GM19324 (cell line): ENCODE results near the gene BTBD9.

Experiments
- ATAC-seq: cut with Tn5 transposase; IDR thresholded peaks from one replicate; pipeline ENCODE4 v1.9.1; 2021; ENCODE audit warnings: mild to moderate bottlenecking, moderate library complexity; ENCODE audit not compliant: unreplicated experiment, low FRiP score

Gene BTBD9

DNA sequence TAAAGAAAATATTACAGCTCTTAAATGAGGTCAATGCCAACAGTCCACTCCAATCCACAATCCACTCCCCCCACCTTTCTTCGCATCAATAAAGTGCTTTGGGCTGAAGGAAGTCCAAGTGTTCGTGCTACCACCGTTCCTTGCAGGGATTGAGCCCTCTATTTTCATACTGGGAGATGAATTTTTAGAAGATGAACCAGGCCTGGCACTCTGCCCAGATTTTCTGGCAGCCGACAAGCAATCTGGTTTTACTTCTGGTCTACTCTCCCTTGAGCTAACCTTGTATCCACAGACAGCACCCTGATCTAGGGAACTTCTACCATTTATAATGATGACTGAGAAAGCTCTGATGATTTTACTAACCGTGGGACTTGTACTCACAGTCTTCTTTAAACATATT lies 72.3 kb downstream of the BTBD9 start:
- no peak for ATAC-seq

DNA sequence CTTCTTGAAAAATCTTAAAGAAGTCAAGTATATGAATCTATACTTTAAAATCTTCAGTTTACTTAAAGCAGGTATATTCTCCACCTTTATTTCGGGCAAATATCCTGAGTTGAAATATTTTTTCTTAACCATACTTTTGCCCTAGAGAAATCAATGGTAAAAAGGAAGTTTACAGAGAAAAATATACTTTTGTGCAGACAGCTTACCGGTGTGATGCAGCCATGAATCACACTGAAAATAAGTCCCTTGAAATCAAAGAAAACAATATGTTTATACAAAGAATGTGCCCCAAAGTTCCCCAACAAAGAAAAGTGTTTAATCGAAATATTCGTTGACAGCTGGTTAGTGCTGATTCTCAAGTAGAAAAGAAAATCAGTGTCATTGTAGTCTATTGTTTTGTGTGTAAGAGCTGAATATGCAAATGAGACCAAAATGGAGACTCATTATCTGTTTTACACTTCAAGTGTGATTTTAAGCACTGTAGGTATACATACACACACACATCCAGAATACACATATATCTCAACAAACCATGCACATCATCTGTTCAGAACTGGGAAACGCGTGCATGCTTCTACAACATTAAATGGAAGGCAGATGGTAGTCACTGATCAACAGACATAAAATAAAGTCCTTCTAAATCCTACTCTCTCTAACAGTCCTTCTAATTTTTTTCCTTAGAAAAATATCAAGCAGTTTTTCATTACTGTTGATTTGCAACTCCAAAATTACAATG lies 73.3 kb downstream of the BTBD9 start:
- ATAC-seq, result no peak

DNA sequence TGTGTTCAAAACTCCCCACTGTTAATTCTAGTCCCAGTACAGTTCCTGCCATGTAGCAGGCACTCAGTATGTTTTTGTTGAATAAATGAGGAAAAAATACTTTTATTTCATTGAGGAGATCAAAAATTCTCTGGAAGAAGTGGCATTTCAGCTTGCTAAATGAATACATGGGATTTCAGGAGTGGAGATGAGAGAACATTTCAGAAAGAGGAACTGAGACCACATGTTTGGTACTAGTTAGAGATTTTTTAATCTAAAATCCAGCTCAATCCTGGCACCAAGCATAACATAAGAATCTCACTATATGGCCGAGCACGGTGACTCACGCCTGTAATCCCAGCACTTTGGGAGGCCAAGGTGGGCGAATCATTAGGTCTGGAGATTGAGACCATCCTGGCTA lies 75.4 kb downstream of the BTBD9 start:
- ATAC-seq, result no peak

DNA sequence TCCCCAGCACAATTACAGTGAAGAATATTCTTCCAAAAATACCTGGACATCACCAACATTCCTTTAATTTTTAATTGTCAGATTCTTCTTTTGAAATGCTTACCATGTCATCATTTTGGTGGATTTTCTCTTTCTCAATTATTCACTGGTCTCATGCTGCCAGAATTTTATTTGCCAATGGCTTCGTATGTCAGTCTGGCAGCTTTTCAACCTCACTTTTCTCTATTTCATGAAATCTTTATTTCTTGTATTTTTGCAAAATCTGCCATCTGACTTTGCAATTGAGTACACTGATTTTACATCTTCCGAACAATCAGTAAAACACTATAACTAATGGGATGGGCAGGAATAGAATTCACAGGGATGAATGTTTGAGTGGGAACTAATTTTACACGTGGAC lies 84.1 kb downstream of the BTBD9 start:
- no peak for ATAC-seq

DNA sequence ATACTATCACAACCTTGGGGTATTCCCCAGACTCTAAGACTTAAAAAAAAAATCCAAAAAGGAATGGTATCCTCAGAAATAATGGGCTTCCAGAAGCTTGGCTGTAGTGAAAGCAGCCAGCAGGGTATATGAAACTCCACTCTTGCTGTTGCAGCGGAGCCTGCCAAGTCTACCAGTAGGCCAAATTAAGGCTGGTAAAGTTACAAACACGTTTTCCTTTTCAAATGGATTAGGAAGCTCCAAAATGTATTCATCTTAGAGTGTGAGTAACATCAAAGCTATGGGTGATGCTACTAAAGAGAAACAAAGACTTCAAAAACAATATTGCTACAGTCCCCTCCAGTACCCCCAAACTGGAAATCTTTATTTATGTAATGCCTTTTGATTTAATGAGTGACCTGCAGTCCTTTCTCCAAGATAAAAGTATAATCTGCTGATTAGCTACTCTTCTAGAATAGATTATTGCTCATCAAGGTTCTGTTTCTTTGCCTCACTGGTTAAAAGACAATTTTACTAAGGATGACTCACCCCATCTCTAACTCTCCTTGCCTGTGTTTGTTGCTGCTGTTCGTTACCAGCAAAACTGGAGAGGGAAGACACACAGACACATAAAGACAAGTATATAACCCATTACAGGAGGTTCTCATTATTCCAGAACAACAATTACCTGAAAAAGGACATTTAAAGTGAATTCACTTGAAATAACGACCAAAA lies 84.9 kb downstream of the BTBD9 start:
- ATAC-seq, result no peak

- ATAC-seq, result no peak
These were observed 85.7 kb downstream of the BTBD9 start for GRCh38 chr6:38554014-38554413.

- ATAC-seq, result no peak
These were observed 87.6 kb downstream of the BTBD9 start for GRCh38 chr6:38552121-38552520.

DNA sequence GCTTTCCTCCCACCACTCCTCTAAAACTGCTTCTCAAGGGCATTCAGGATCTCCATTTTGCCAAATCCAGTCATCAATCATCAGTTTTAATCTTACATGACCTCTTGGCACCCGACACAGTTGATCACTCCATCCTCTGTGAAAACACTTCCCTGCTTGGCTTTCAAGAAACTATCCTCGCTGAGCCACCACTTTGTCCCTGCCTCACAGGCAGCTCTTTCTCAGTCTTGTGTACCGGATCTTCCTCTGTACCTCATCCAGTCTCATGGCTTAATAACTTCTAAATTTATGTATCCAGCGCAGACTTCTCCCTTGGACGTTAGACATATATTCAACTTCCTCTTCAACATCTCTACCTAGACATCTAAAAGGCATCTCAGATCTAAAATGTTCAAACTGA lies 89.9 kb downstream of the BTBD9 start:
- no peak for ATAC-seq

DNA sequence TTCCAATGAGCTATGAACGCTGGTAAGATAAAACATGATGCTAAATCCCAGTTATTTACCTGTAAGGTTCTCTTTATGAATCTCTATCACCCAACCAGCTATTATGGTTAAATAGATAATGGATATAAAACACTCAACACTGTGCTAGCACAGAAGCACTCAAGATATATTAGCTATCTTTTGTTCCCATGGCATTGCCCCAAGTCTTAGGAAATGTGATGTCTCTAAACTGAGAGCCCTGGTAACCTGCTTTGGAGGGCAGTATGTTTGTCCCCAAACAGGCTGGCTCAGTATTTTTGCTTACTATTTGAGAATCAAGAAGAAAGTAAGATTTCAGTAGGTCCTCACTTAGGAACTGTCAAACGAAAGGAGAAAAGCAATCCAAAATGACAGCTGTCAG lies 90.5 kb downstream of the BTBD9 start:
- ATAC-seq, result no peak

DNA sequence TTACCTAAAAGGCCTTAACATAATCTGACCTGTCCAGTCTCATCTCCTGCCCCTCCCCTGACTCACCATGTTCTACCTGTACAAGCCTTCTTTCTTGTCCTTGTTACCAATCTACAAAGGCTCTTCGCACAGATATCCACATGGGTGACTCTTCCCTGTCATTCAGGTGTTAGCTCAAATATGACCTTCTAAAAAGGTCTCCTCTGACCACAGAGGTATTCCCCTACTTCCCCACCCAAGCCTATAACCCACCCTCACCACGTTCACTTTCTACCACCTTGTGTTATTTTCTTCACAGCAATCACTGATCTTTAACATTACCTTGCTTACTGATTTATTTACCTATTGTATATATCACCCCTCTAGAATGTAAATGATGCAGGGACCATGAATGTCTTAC lies 96.7 kb downstream of the BTBD9 start:
- no peak for ATAC-seq

GRCh38 chr6:38542031-38542430 lies 97.7 kb downstream of the BTBD9 start:
- ATAC-seq, result no peak

DNA sequence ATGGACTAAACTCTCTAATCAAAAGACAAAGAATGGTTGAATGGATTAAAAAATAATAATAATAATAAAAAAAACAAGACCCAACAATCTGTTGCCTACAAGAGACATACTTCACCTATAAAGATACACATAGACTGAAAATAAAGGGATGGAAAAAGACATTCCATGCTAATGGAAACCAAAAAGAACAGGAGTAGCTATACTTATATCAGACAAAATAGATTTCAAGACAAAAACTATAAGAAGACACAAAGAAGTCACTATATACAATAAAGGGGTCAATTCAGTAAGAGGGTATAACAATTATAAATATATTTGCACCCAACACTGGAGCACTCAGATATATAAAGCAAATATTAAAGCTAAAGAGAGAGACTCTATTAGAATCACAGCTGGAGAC lies 106.7 kb downstream of the BTBD9 start:
- ATAC-seq, result no peak

GRCh38 chr6:38531134-38531533 lies 108.6 kb downstream of the BTBD9 start:
- ATAC-seq, result no peak

DNA sequence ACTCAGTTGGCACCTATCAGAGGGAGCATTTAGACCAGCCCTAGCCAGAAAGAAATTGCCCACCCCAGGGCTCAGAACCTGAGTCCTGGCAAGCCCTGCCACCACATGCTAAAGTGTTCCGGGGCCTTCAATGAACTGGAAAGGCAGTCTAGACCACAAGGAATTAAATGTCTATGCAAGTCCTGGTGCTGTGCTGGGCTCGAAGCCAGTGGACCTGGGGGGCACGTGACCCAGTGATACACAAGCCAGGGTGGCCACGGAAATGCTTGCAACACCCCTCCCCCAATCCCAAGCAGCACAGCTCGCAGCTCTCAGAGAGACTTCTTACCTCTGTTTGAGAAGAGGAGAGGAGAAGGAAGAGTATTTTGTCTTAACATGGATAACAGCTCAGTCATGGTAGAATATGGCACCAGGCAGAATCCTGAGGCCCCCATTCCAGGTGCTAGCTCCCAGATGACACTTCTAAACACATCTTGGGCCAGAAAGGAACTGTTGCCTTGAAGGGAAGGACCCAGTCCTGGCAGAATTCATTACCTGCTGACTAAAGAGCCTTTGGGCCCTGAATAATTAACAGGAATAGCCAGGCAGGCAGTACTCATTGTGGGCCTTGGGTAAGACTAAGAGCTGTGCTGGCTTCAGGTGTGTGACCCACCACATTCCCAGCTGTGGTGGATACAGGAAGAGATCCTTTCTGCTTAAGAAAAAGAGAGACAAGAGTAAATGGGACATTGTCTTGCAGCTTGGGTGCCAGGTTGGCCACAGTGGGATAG lies 111.3 kb downstream of the BTBD9 start:
- ATAC-seq, result no peak

DNA sequence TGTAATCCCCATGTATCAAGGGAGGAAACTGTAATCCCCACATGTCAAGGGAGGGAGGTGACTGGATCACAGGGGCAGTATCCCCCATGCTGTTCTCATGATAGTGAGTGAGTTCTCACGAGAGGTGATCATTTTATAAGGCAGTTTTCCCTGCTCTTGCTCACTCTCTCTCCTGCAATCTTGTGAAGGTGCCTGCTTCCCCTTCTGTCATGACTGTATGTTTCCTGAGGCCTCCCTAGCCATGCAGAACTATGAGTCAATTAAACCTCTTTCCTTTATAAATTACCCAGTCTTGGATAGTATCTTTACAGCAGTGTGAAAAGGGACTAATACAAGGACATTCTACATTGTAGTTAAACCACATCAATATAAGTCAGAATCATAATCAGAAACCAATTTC lies 112.4 kb downstream of the BTBD9 start:
- no peak for ATAC-seq

GRCh38 chr6:38525888-38526287 lies 113.8 kb downstream of the BTBD9 start:
- no peak for ATAC-seq

- no peak for ATAC-seq
These were observed 115.1 kb downstream of the BTBD9 start for GRCh38 chr6:38524436-38525145.

DNA sequence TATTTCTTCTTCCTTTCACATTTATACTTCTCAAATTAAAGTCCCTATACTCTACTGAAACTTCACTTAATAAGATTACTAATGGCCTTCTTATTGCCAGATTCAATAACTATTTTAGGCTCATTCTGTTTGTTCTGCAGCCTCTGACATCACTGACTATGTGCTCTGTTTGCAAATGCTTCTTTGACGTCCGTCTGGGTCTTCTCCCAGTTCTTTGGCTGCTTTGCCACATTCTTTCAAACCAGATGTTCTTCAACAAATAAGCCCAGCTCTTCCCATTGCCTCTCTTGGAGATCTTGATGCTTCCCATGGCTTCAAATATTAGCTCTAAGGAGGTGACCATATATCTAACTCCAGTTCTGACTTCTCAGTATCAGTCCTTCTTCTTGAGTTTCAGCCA lies 117.4 kb downstream of the BTBD9 start:
- ATAC-seq, result no peak

DNA sequence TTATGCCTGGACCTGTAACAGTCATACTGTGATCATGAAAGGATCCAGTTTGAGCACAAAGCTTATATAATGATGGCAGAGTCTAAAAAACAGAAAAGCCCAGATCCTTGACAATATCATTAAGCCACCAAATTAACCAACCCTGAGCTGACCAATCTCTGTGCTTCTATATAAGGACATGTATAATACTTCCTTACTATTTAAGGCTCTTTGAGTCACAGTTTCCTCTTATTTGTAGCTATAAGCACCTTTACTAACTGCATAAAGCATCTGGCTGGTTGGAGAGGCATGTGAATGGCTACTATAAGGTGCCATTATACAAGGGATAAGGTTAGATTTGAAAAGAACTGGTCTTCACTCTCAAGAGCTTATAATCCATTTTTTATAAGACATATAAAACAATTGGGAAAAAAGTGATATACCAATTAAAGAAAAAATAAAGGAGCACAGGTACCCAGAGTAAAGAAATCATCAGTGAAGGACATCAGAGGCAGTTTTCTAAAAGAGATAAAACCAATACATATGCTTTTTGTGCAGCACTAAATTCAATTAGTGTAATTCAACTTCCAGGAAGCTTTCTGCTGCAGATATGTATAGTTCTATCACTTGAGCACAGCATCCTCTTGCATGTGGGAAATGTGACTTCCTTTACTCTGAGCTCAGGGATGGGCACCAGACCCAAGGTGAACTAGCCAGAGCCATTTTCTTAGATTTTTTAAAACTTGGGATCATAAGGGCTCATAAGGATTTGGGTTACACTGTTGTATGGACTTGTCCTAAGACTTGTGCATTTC lies 121.0 kb downstream of the BTBD9 start:
- ATAC-seq, result no peak

DNA sequence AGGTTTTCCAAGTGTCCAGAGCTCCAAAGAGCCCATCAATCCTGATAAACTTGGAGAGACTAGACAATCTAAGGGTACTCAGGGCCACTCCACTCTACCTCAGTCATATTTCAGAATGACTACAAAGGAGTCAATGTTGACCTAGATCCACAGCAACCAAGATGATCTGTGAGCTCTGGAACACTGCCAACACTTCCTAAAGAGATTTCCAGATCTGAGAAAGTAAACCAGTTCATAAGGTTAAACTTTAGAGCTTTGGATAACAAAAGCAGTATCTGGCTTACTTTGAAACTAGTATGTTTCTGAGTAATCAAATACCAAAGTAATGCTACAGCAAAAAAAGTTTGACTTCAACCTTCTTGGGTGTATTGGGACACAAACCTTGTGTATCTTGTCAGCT lies 122.7 kb downstream of the BTBD9 start:
- ATAC-seq, result no peak
